C4-2B (cell line): ENCODE data around the gene LTBP4.
A peak's percentile ranks its signal among the peaks of the same experiment; 100 is the strongest.

Experiments used
- H3K27ac ChIP-seq: fragments of 450-650 bp; 2 replicates; pipeline ENCODE4 v1.5.1; 2017
- ZFX ChIP-seq: fragments of 450-650 bp; IDR thresholded peaks from 2 replicates; pipeline ENCODE4 v1.6.1; 2017
- TF ChIP-seq, protein P1 (sequence below): fragments of 450-650 bp; conservative IDR thresholded peaks from 2 replicates; pipeline ENCODE4 v1.5.1; 2017; ENCODE audit warnings: mild to moderate bottlenecking

Gene LTBP4

GRCh38 chr19:40605216-40605971 is 4.2 kb downstream of the LTBP4 start:
- TF ChIP-seq, protein P1, sequence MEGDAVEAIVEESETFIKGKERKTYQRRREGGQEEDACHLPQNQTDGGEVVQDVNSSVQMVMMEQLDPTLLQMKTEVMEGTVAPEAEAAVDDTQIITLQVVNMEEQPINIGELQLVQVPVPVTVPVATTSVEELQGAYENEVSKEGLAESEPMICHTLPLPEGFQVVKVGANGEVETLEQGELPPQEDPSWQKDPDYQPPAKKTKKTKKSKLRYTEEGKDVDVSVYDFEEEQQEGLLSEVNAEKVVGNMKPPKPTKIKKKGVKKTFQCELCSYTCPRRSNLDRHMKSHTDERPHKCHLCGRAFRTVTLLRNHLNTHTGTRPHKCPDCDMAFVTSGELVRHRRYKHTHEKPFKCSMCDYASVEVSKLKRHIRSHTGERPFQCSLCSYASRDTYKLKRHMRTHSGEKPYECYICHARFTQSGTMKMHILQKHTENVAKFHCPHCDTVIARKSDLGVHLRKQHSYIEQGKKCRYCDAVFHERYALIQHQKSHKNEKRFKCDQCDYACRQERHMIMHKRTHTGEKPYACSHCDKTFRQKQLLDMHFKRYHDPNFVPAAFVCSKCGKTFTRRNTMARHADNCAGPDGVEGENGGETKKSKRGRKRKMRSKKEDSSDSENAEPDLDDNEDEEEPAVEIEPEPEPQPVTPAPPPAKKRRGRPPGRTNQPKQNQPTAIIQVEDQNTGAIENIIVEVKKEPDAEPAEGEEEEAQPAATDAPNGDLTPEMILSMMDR: no peak; the same call in 1 of the 2 replicates
- TF ChIP-seq ZFX: peak; percentile 28; the same call in 1 of the 2 replicates
- H3K27ac ChIP-seq: peak overlapping the region; percentile 85

DNA sequence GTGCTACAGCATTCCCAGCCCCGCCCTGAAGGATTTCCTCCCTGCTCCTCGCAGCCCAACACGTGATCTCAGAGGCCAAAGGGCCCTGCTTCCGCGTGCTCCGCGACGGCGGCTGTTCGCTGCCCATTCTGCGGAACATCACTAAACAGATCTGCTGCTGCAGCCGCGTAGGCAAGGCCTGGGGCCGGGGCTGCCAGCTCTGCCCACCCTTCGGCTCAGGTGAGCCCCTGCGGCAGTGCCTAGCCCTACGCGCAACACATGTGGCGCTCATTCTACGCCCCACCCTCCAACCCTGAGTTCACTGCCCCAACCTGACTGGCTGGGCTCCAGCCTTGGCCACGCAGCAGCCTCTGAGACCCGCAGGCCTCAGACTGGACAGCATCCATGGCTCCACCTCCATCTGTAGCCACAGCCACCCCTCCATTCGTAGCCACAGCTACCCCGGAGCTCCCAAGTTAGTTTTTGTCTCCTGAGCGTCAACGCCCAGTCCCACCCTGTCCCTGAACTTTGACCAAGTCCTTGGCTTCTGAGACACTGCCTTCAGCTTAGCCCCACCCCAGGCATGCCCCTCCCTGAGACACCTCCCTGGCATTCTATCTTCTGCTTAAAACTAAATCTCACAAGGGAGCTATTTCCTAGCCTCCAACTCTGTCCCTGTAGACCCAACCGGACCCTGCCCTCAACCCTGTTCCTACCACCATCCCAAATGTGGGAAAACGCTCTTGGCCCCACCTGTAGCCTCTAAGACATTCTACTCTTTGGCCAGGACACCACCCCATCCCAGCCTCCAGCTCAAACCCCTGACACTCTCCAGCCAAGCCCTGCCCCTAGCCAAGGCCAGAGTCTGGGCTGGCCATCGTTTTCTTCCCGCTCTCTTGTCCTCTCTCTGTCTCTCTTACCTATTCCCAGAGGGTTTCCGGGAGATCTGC is 6.4 kb downstream of the LTBP4 start:
- TF ChIP-seq, protein P1: no peak
- TF ChIP-seq ZFX: no peak
- no peak overlapping the region for H3K27ac ChIP-seq

DNA sequence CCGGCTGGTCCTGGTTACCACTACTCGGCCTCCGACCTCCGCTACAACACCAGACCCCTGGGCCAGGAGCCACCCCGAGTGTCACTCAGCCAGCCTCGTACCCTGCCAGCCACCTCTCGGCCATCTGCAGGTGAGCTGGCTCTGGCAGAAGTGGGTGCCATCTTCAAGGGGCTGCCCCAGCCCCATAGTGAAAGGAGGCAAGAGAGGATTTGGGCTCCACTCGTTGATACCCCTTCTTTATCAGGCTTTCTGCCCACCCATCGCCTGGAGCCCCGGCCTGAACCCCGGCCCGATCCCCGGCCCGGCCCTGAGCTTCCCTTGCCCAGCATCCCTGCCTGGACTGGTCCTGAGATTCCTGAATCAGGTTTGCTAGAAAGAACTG is 7.1 kb downstream of the LTBP4 start:
- TF ChIP-seq, protein P1: no peak
- TF ChIP-seq ZFX: no peak
- H3K27ac ChIP-seq: no peak overlapping the region

DNA sequence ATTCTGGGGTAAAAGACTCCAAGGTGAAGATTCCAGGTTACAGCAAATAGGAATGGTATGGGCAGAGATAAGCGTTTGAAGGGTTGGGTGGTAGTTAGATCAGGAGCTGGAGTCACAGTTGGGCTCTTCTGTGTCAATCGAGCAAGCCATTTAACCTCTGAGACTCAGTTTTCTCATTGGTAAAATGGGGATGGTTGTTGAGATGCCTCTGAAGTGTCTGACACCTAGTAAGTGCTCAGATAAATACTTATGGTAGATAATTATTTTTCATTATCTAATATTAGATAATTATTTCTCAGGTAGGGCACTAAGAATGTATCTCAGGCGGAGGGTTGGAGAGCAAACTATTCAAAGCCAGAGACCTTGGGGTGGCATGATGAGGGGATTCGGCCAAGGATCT is 7.8 kb downstream of the LTBP4 start:
- TF ChIP-seq, protein P1: no peak
- TF ChIP-seq ZFX: no peak
- no peak overlapping the region; the same call in 1 of the 2 replicates for H3K27ac ChIP-seq

DNA sequence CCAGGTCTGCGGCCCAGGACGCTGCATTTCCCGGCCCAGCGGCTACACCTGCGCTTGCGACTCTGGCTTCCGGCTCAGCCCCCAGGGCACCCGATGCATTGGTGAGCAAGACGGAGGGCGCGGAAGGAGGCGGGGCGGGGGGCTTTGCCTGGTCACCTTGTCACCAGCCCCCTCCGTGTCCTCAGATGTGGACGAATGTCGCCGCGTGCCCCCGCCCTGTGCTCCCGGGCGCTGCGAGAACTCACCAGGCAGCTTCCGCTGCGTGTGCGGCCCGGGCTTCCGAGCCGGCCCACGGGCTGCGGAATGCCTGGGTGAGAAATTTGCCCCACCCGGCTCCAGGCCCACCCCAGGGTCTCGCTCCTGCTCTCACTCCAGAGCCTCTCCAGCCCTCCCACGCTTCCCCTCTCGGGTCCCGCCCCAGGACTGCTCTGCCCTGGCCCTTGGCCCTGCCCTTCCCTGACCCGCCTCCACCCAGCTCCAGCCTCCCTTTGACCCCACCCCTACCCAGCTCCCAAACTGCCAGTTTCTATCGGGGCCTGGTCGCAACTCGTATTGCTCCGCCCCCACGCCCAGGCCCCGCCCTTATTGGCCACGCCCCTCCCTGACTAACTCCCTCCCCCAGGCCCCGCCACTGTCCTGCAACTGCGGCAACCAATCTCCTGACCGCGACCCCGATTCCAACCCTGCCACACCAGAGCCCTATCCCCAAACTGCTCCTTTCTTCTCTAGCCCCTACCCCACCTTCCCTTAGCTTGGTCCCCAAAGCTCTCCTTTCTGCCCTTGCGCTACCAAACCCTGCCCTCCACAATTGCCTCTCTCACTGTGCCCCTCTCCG is 8.6 kb downstream of the LTBP4 start:
- no peak for TF ChIP-seq ZFX
- TF ChIP-seq, protein P1: no peak
- peak overlapping the region; percentile 71 for H3K27ac ChIP-seq

DNA sequence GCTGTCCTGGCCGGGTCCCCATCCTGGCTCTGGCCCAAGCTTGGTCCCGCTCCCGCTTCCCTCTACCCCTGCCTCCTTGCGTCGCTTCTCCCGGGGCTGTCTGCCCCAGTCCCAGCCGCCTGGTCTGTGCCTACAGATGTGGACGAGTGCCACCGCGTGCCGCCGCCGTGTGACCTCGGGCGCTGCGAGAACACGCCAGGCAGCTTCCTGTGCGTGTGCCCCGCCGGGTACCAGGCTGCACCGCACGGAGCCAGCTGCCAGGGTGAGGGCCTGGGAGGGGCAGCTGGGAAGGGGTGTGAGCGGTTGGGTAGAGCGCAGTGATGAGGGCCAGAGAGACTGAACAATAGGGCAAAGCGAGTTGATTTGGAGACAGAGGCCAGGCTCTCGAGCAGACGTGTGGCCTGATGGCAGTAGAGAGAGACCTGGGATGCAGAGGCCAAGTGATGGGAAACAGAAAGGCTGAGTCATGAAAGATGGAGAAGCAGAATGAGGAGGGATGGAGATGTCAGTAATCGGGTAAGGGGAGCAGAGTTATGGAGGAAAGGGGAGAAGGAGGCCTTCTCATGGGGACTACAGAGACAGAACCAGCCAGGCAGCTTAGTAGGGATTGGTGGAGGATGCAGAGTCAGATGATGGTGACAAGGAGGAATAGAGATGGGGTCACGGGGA is 9.4 kb downstream of the LTBP4 start:
- TF ChIP-seq, protein P1: no peak
- TF ChIP-seq ZFX: no peak
- peak overlapping the region; percentile 71 for H3K27ac ChIP-seq
